HL-60 (cell line): ENCODE data around the gene ZNF521.

Experiments
- DNase-seq, 2 experiments: peaks; one replicate each; pipeline ENCODE4 v3.0.0-alpha.2; 2010 to 2020; ENCODE audit warnings: low read depth in 1 of 2, low spot score in 1 of 2
- H3K27ac ChIP-seq: fragments of 250-450 bp; sonication (Bioruptor Pico); replicated peaks from 2 replicates; pipeline ENCODE4 v1.5.1; 2020; ENCODE audit warnings: mild to moderate bottlenecking, moderate library complexity
- H3K27me3 ChIP-seq: fragments of 250-450 bp; sonication (Bioruptor Pico); 2 replicates; pipeline ENCODE4 v1.5.1; 2021; ENCODE audit warnings: mild to moderate bottlenecking, moderate library complexity; ENCODE audit not compliant: insufficient read depth, poor library complexity, severe bottlenecking
- H3K4me3 ChIP-seq: replicated peaks from 2 replicates; pipeline ENCODE4 v1.5.1; 2011; ENCODE audit warnings: mild to moderate bottlenecking, control low read depth, low read length; ENCODE audit not compliant: insufficient read depth
- CTCF ChIP-seq: IDR thresholded peaks from one replicate; pipeline ENCODE4 v1.5.1; 2011; ENCODE audit warnings: low read length, control low read depth, inconsistent platforms; ENCODE audit not compliant: insufficient read depth
- GABPA ChIP-seq: IDR thresholded peaks from 2 replicates; pipeline ENCODE4 v1.6.1; 2012; ENCODE audit warnings: low read depth
- POLR2AphosphoS5 ChIP-seq: IDR thresholded peaks from 2 replicates; pipeline ENCODE4 v1.6.1; 2012; ENCODE audit warnings: low read depth
- REST ChIP-seq: IDR thresholded peaks from 2 replicates; pipeline ENCODE4 v1.6.1; 2012; ENCODE audit warnings: low read depth; ENCODE audit not compliant: insufficient replicate concordance
- SPI1 ChIP-seq: IDR thresholded peaks from 2 replicates; pipeline ENCODE4 v1.6.1; 2012; ENCODE audit warnings: low read depth, mild to moderate bottlenecking, borderline replicate concordance

The ZNF521 gene

DNA sequence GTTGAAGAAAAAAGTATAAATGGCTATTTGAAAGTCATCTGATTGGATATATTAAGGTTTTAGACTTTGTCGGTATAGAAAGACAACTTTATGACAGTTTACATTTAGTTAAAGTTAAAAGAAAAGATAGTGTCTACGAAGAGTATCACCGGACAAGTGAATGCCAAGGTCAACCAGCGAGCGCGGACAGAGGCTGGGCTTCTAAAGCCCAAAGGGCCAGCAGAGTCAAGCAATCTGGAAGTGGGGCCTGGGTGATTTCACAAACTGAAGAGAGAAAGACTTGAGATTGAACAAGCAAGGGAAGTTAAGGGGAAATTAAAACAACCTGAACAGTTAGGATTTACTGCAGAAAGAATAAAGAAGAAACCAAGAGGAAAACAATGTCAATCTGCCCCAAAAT is 16.3 kb downstream of the ZNF521 start:
- H3K27me3 ChIP-seq: peaks cover 7% of the 10 kb centered on the region
- no peak for TF ChIP-seq POLR2AphosphoS5
- no peak for TF ChIP-seq CTCF
- TF ChIP-seq GABPA: no peak
- TF ChIP-seq REST: no peak
- no peak for TF ChIP-seq SPI1
- H3K27ac ChIP-seq: no peak overlapping the region
- no peak for DNase-seq
- no peak overlapping the region for H3K4me3 ChIP-seq

DNA sequence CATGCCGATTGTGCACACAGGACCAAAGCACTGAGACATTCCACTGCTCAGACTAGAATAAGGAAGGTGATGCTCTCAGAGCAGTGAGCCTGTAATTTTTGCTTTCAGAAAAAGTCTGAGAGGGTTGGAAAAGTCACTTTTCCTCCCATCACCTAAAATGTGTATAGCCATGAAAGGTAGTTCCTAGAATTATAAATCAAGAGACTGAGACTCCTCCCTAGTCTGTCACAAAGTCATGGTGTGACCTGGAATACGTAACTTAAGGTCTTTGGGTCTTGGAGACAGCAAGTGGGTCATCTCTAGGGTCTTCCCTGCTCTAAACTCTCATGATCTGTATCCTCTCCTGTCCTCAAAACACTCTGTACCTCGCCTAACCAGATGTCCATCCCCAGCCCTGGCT is 16.9 kb downstream of the ZNF521 start:
- DNase-seq: no peak
- peaks cover 6% of the 10 kb centered on the region for H3K27me3 ChIP-seq
- H3K4me3 ChIP-seq: no peak overlapping the region
- TF ChIP-seq CTCF: no peak
- no peak for TF ChIP-seq REST
- no peak for TF ChIP-seq SPI1
- no peak for TF ChIP-seq GABPA
- TF ChIP-seq POLR2AphosphoS5: no peak
- no peak overlapping the region for H3K27ac ChIP-seq

DNA sequence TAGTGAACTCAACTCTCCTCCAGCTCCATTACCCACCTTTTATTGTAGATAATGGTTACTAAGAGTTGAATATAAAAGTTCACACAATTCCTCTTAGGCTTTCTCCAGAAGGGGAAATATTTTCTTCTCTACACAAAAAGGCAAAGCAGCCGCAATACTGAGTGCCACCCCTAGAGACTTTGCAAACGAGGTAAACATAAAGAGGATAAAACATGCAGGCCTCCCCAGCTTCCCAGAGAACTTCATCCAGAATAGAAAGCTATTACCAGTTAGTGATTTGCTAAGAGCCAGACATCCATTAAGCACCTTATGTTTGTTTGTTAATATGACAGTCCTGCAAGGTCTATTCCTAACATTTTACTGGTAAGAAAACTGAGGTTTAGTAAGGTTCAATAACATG is 17.4 kb downstream of the ZNF521 start:
- Histone ChIP-seq H3K27me3 (peaks cover 6% of the 10 kb centered on the region), H3K27ac (no peak overlapping the region), H3K4me3 (no peak overlapping the region)
- no peak for TF ChIP-seq REST
- TF ChIP-seq SPI1: no peak
- TF ChIP-seq POLR2AphosphoS5: no peak
- TF ChIP-seq CTCF: no peak
- no peak for TF ChIP-seq GABPA
- no peak for DNase-seq
